Glutamatergic neuron (in vitro differentiated cells): ENCODE measurements around the gene CFAP57. TPM values are rescaled to one million over a fixed set of nuclear protein-coding genes. Genes with fewer than 3 reads are reported as not detected.

Experiments used
- DNase-seq: peaks from one replicate; pipeline ENCODE4 v3.0.0; 2022
- H3K27ac Mint-ChIP-seq: one replicate; pipeline ENCODE4 v1.8.0; 2020; ENCODE audit warnings: mild to moderate bottlenecking, mixed read lengths, inconsistent platforms; ENCODE audit not compliant: unreplicated experiment
- H3K27me3 Mint-ChIP-seq: one replicate; pipeline ENCODE4 v1.8.0; 2020; ENCODE audit warnings: mild to moderate bottlenecking, moderate library complexity, mixed read lengths, inconsistent platforms; ENCODE audit not compliant: unreplicated experiment
- H3K36me3 Mint-ChIP-seq: one replicate; pipeline ENCODE4 v1.8.0; 2020; ENCODE audit warnings: mild to moderate bottlenecking, mixed read lengths, inconsistent platforms; ENCODE audit not compliant: unreplicated experiment
- H3K4me1 Mint-ChIP-seq: one replicate; pipeline ENCODE4 v1.8.0; 2020; ENCODE audit warnings: mild to moderate bottlenecking, low read depth, mixed read lengths, inconsistent platforms; ENCODE audit not compliant: unreplicated experiment
- H3K4me3 Mint-ChIP-seq: one replicate; pipeline ENCODE4 v1.8.0; 2020; ENCODE audit warnings: mild to moderate bottlenecking, mixed read lengths, inconsistent platforms; ENCODE audit not compliant: unreplicated experiment
- H3K9me3 Mint-ChIP-seq: one replicate; pipeline ENCODE4 v1.8.0; 2020; ENCODE audit warnings: mild to moderate bottlenecking, moderate library complexity, mixed read lengths, inconsistent platforms; ENCODE audit not compliant: unreplicated experiment
- CTCF ChIP-seq: fragments of 200-600 bp; sonication (generic); IDR thresholded peaks from one replicate; pipeline ENCODE4 v1.5.0; 2021; ENCODE audit not compliant: partially characterized antibody, unreplicated experiment
- total RNA-seq: library from RNA; stranded (reverse); fragmentation: NEBNext Ultra II Directional; extraction: Animal tissue kit (Norgen Biotek cat#: 25700); gene quantifications from one replicate; pipeline ENCODE4 v1.2.1, GENCODE V29; 2021; ENCODE audit not compliant: unreplicated experiment

CFAP57 gene
- total RNA-seq, 1 donor from 2014 or later: 5.0 TPM

DNA sequence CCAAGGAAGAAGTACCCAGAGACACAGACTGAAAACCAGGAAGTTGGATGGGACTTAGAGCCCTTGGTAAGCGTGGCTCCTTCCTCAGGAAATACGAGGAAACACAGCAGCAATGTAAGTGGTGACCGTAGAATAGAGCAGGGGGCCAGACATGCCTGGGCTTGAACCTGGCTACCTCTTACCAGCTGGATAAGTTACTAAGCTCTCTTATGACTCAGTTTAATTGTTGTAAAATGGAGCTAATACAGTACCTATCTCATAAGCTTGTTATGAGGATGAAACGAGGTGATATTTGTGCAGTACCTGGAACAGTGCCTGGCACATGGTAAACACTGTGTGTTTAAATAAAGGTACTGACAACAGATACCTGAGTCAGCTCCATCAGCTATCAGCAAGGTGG is 19.3 kb upstream of the CFAP57 start:
- Mint-ChIP-seq H3K27me3 (peaks cover 3% of the 10 kb centered on the region), H3K4me3 (no peak overlapping the region), H3K27ac (no peak overlapping the region), H3K36me3 (no peaks in the 10 kb centered on the region), H3K4me1 (no peaks in the 10 kb centered on the region), H3K9me3 (peaks cover 2% of the 10 kb centered on the region)
- TF ChIP-seq CTCF: no peak
- no peak for DNase-seq

- no peak for DNase-seq
- Mint-ChIP-seq H3K4me1 (no peaks in the 10 kb centered on the region), H3K27ac (no peak overlapping the region), H3K9me3 (peaks cover 2% of the 10 kb centered on the region), H3K4me3 (no peak overlapping the region), H3K27me3 (peaks cover 3% of the 10 kb centered on the region), H3K36me3 (no peaks in the 10 kb centered on the region)
- no peak for TF ChIP-seq CTCF
Measured at GRCh38 chr1:43153443-43153842, 18.7 kb upstream of the CFAP57 start.

GRCh38 chr1:43156026-43156425 is 16.1 kb upstream of the CFAP57 start:
- Mint-ChIP-seq H3K4me1 (no peaks in the 10 kb centered on the region), H3K36me3 (no peaks in the 10 kb centered on the region), H3K4me3 (no peak overlapping the region), H3K9me3 (peaks cover 2% of the 10 kb centered on the region), H3K27ac (no peak overlapping the region), H3K27me3 (no peaks in the 10 kb centered on the region)
- DNase-seq: no peak
- TF ChIP-seq CTCF: no peak

GRCh38 chr1:43165162-43165561 is 7.0 kb upstream of the CFAP57 start:
- Mint-ChIP-seq H3K9me3 (peaks cover 2% of the 10 kb centered on the region), H3K4me3 (no peak overlapping the region), H3K27me3 (no peaks in the 10 kb centered on the region), H3K36me3 (peaks cover 4% of the 10 kb centered on the region), H3K27ac (no peak overlapping the region), H3K4me1 (no peaks in the 10 kb centered on the region)
- no peak for DNase-seq
- no peak for TF ChIP-seq CTCF

DNA sequence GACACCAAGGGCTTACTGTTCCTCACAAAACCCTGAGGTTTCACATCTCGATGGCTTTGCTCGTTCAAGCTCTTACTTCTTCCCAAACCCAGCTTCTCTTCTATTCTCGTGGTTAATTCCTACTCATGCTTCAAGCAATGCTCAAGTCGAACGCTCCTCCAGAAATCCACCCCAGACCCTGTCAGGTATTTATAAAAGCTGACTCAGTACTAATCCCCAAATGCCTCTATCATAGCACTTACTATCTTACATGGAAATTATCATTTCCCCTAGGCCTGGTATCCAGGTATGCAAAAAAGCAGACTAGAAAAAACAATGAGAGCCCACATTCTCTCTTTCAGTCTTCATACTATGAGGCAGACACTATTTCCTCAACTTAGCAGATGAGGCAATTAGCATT is 6.4 kb upstream of the CFAP57 start:
- Mint-ChIP-seq H3K27me3 (no peaks in the 10 kb centered on the region), H3K4me3 (no peak overlapping the region), H3K36me3 (peaks cover 4% of the 10 kb centered on the region), H3K27ac (no peak overlapping the region), H3K9me3 (peaks cover 2% of the 10 kb centered on the region), H3K4me1 (no peaks in the 10 kb centered on the region)
- DNase-seq: no peak
- TF ChIP-seq CTCF: no peak
